ENCODE results near the gene WNT11. TPM values are rescaled to one million over a fixed set of nuclear protein-coding genes. Genes with fewer than 3 reads are reported as not detected.

Gene WNT11
- total RNA-seq, 1 donor from 2014 or later, result 22.8 TPM

GRCh38 chr11:76237914-76238313, 31.6 kb upstream of the WNT11 start:
- no peak overlapping the region for H3K27ac Mint-ChIP-seq
- peak overlapping the region; percentile 5 for H3K4me3 Mint-ChIP-seq
- H3K36me3 Mint-ChIP-seq, result no peaks in the 10 kb centered on the region
- DNase-seq (ENCODE audit: low spot score in 2 of 2, unreplicated experiment in 2 of 2), result no peak
- peaks cover 3% of the 10 kb centered on the region for H3K27me3 Mint-ChIP-seq (ENCODE audit: low read depth)
- peaks cover 5% of the 10 kb centered on the region for H3K4me1 Mint-ChIP-seq
- TF ChIP-seq CTCF (IDR thresholded peaks at IDR 0.05; ENCODE audit: unreplicated experiment), result no peak
- no peaks in the 10 kb centered on the region for H3K9me3 Mint-ChIP-seq

- Mint-ChIP-seq H3K36me3 (no peaks in the 10 kb centered on the region), H3K4me1 (peaks cover 2% of the 10 kb centered on the region), H3K27ac (no peak overlapping the region)
Observed at GRCh38 chr11:76237000-76237649, 30.8 kb upstream of the WNT11 start.

GRCh38 chr11:76236092-76236999, 30.0 kb upstream of the WNT11 start:
- Mint-ChIP-seq H3K27ac (peak overlapping the region; percentile 95), H3K27me3 (ENCODE audit: low read depth) (peaks cover 3% of the 10 kb centered on the region), H3K36me3 (no peaks in the 10 kb centered on the region), H3K9me3 (no peaks in the 10 kb centered on the region), H3K4me1 (peaks cover 2% of the 10 kb centered on the region), H3K4me3 (peak overlapping the region; percentile 99)
- DNase-seq (ENCODE audit: low spot score in 2 of 2, unreplicated experiment in 2 of 2), result peak in 1 of 2 experiments; percentile 46
- TF ChIP-seq CTCF (IDR thresholded peaks at IDR 0.05; ENCODE audit: unreplicated experiment), result no peak

More at GRCh38 chr11:76237000-76237649, 30.8 kb upstream of the WNT11 start:
- no peak for DNase-seq (ENCODE audit: low spot score in 2 of 2, unreplicated experiment in 2 of 2)
- no peak for TF ChIP-seq CTCF (IDR thresholded peaks at IDR 0.05; ENCODE audit: unreplicated experiment)
- peak overlapping the region; percentile 99 for H3K4me3 Mint-ChIP-seq
- H3K9me3 Mint-ChIP-seq, result no peaks in the 10 kb centered on the region
- H3K27me3 Mint-ChIP-seq (ENCODE audit: low read depth), result peaks cover 3% of the 10 kb centered on the region

- Mint-ChIP-seq H3K9me3 (no peaks in the 10 kb centered on the region), H3K27me3 (ENCODE audit: low read depth) (peaks cover 5% of the 10 kb centered on the region), H3K4me3 (peak overlapping the region; percentile 99), H3K36me3 (no peaks in the 10 kb centered on the region), H3K27ac (peak overlapping the region; percentile 95), H3K4me1 (peaks cover 2% of the 10 kb centered on the region)
- TF ChIP-seq CTCF (IDR thresholded peaks at IDR 0.05; ENCODE audit: unreplicated experiment), result no peak
- peak; percentile 85 to 99 for DNase-seq (ENCODE audit: low spot score in 2 of 2, unreplicated experiment in 2 of 2)
Observed at GRCh38 chr11:76235233-76236091, 29.2 kb upstream of the WNT11 start.

All from mesothelial cell of epicardium (in vitro differentiated cells).